K562 (cell line): Measurements from ENCODE around the gene FBXO9. TPM values are rescaled to one million over a fixed set of nuclear protein-coding genes. Genes with fewer than 3 reads are reported as not detected.

Experiments used
- ATAC-seq: fragments of 200-7000 bp; cut with Tn5 transposase; 3 replicates; pipeline ENCODE4 v1.9.1; 2020; ENCODE audit warnings: moderate library complexity
- BruUV-seq: library from RNA; stranded (reverse); fragments of 400-500 nt; replicated peaks from 2 replicates; lab custom pipeline; 2021; lab: Mats Ljungman, UMichigan
- CTCF ChIA-PET: fragments of 300-600 bp; formaldehyde crosslinking; extraction: SDS; loops from one replicate; lab custom pipeline; 2021; ENCODE audit warnings: low intra/inter-chr PET ratio; lab: Yijun Ruan, JAX
- POLR2A ChIA-PET: fragments of 300-600, 350-650 bp; sonication (Branson Sonifier 250); formaldehyde crosslinking; extraction: SDS; loops from one replicate; lab custom pipeline; 2021; ENCODE audit warnings: antibody characterized with exemption, inconsistent platforms; lab: Yijun Ruan, JAX
- DNase-seq, 4 experiments: peaks; one replicate each; pipeline versions ENCODE4 v3.0.0 to v3.0.0-alpha.2; 2011 to 2018; ENCODE audit warnings: low spot score in 3 of 4, mixed read lengths in 3 of 4; ENCODE audit errors: extremely low read depth in 1 of 4
- FAIRE-seq: peaks from 2 replicates; lab custom pipeline; 2011; peaks lifted over from hg19 to GRCh38; lab: Jason Lieb, UNC
- H2AFZ ChIP-seq: 2 replicates; pipeline ENCODE4 v1.6.0; 2011; ENCODE audit warnings: low read depth, low read length, control low read depth, inconsistent platforms
- H3K27ac ChIP-seq: fragments of 200-600 bp; 3 replicates; pipeline ENCODE4 v1.8.0; 2011; ENCODE audit warnings: low read depth, mild to moderate bottlenecking, control low read depth, inconsistent platforms, low read length, moderate library complexity, mixed read lengths; ENCODE audit errors: extremely low read depth
- H3K27me3 ChIP-seq, 2 experiments: fragments of 300-600 bp in 1 of 2; 2 replicates in 1 of 2; 3 replicates in 1 of 2; pipeline versions ENCODE4 v1.6.0 to v1.8.0; 2011; ENCODE audit warnings: inconsistent platforms in 2 of 2, low read length in 2 of 2, mild to moderate bottlenecking in 1 of 2, mixed read lengths in 1 of 2, moderate library complexity in 1 of 2; ENCODE audit not compliant: control insufficient read depth in 2 of 2, insufficient read depth in 2 of 2
- H3K36me3 ChIP-seq: fragments of 300-600 bp; 3 replicates; pipeline ENCODE4 v1.8.0; 2011; ENCODE audit warnings: mild to moderate bottlenecking, low read length, inconsistent platforms; ENCODE audit not compliant: control insufficient read depth, insufficient read depth
- H3K4me1 ChIP-seq, 2 experiments: fragments of 200-600 bp in 1 of 2; replicated peaks in 1 of 2; 2 replicates in 1 of 2; 3 replicates in 1 of 2; pipeline versions ENCODE4 v1.5.1 to v1.8.0; 2011; ENCODE audit warnings: inconsistent platforms in 2 of 2, low read length in 2 of 2, mild to moderate bottlenecking in 1 of 2, mixed read lengths in 1 of 2, moderate library complexity in 1 of 2; ENCODE audit not compliant: control insufficient read depth in 2 of 2, insufficient read depth in 2 of 2
- H3K4me2 ChIP-seq: 2 replicates; pipeline ENCODE4 v1.6.1; 2011; ENCODE audit warnings: low read length, control low read depth, inconsistent platforms, mixed read lengths; ENCODE audit not compliant: insufficient read depth
- H3K4me3 ChIP-seq: fragments of 200-600 bp; sonication (generic), shearing (Covaris generic); 2 replicates; pipeline ENCODE4 v1.5.1; 2016; ENCODE audit warnings: control low read depth, inconsistent platforms
- H3K79me2 ChIP-seq: fragments of 200-600 bp; 3 replicates; pipeline ENCODE4 v1.8.0; 2011; ENCODE audit warnings: low read length, inconsistent platforms; ENCODE audit not compliant: control insufficient read depth, insufficient read depth
- H3K9ac ChIP-seq, 2 experiments: 2 replicates each; pipeline versions ENCODE4 v1.6.0 to v1.6.1; 2011; ENCODE audit warnings: low read depth in 2 of 2, low read length in 2 of 2, control low read depth in 1 of 2, inconsistent platforms in 1 of 2, mild to moderate bottlenecking in 1 of 2, mixed read lengths in 1 of 2; ENCODE audit not compliant: insufficient read depth in 1 of 2
- H3K9me1 ChIP-seq: one replicate; pipeline ENCODE4 v1.6.0; 2011; ENCODE audit warnings: inconsistent platforms, mild to moderate bottlenecking, low read length, moderate library complexity; ENCODE audit not compliant: control insufficient read depth, insufficient read depth
- H3K9me3 ChIP-seq: replicated peaks from 2 replicates; pipeline ENCODE4 v1.5.1; 2011; ENCODE audit warnings: low read depth, low read length, inconsistent platforms; ENCODE audit not compliant: control insufficient read depth, insufficient read depth
- H4K20me1 ChIP-seq: replicated peaks from 2 replicates; pipeline ENCODE4 v1.6.1; 2011; ENCODE audit warnings: low read length, inconsistent platforms, mixed read lengths; ENCODE audit not compliant: control insufficient read depth, insufficient read depth
- KDM1A ChIP-seq, 2 experiments: fragments of 450-650 bp; IDR thresholded peaks; 2 replicates each; pipeline ENCODE4 v1.6.1; 2016; ENCODE audit warnings: mild to moderate bottlenecking in 2 of 2
- NFYB ChIP-seq: IDR thresholded peaks from 2 replicates; pipeline ENCODE4 v1.6.1; 2011; ENCODE audit warnings: mild to moderate bottlenecking, moderate library complexity; ENCODE audit not compliant: insufficient read length; ENCODE audit errors: extremely low read depth
- TBP ChIP-seq: optimal IDR thresholded peaks from 2 replicates; pipeline ENCODE3; 2011; ENCODE audit warnings: low read depth, low read length, improper control_type of control experiment
- TCF15 ChIP-seq: fragments of 250-450 bp; sonication (Bioruptor Pico); IDR thresholded peaks from 2 replicates; pipeline ENCODE4 v1.8.0; 2022; ENCODE audit warnings: moderate library complexity, mild to moderate bottlenecking, inconsistent platforms
- THRAP3 ChIP-seq: fragments of 450-650 bp; IDR thresholded peaks from 2 replicates; pipeline ENCODE4 v1.6.1; 2016; ENCODE audit warnings: mild to moderate bottlenecking, inconsistent platforms, borderline replicate concordance
- ZMIZ1 ChIP-seq, 2 experiments: fragments of 150-350 bp in 1 of 2; IDR thresholded peaks; 2 replicates each; pipeline ENCODE4 v1.6.1; 2012 to 2016; ENCODE audit warnings: low read depth in 2 of 2, low read length in 2 of 2, mild to moderate bottlenecking in 1 of 2, moderate library complexity in 1 of 2
- ZNF639 ChIP-seq, 2 experiments: fragments of 200-800 bp in 1 of 2; sonication (Bioruptor generic) in 1 of 2; sonication (generic) in 1 of 2; formaldehyde crosslinking in 1 of 2; IDR thresholded peaks in 1 of 2; conservative IDR thresholded peaks in 1 of 2; 2 replicates each; pipeline versions ENCODE4 v1.5.0 to v1.6.1; 2016 to 2020; ENCODE audit warnings: missing compliant biosample characterization in 1 of 2, missing genetic modification characterization in 1 of 2, missing genetic modification reagents in 1 of 2
- in situ Hi-C: fragments of 300-500 bp; cut with MboI; formaldehyde crosslinking; loops from 4 replicates; pipeline ENCODE4 v1.15.0; 2018; ENCODE audit warnings: inconsistent platforms, mixed read lengths
- intact Hi-C: fragments of 100-400 bp; cut with micrococcal nuclease; formaldehyde crosslinking; loops from 2 replicates; pipeline ENCODE4 v1.14.2; 2022
- polyA plus RNA-seq, 8 experiments: library from polyadenylated mRNA; depleted of rRNA in 4 of 8; stranded (reverse) in 5 of 8; unstranded in 3 of 8; fragments of >200 nt; fragmentation: Nextera tagmentation in 2 of 8; fragmentation: Illumina TruSeq in 1 of 8; extraction: Ambion mirVana in 2 of 8; extraction: Trizol in 1 of 8; gene quantifications; 2 replicates each; pipeline versions ENCODE4 v1.2.1 to v1.2.3, GENCODE V29; 2011 to 2014; ENCODE audit warnings: inconsistent platforms in 1 of 8, missing spikeins in 1 of 8
- total RNA-seq, 7 experiments: library from RNA; depleted of rRNA in 6 of 7; stranded (reverse); fragments of >200 nt in 6 of 7; fragmentation: Illumina TruSeq in 2 of 7; extraction: Trizol in 2 of 7; gene quantifications; 2 replicates each; pipeline versions ENCODE4 v1.2.1 to v1.2.3, GENCODE V29; 2011 to 2021; ENCODE audit warnings: low replicate concordance in 1 of 7

The FBXO9 gene
- total and polyA plus RNA-seq, 9 of the 15 experiments (the other 6 are each of a cell fraction or from before 2014, with no cell fraction given) = 10.1 to 85.3 (median 51.4) TPM

GRCh38 chr6:53038596-53038995 lies 26.6 kb upstream of the FBXO9 start:
- Histone ChIP-seq H2AFZ (no peak overlapping the region), H4K20me1 (no peaks in the 10 kb centered on the region), H3K4me2 (no peak overlapping the region), H3K4me1 (peaks cover 0 to 4% of the 10 kb centered on the region in 2 experiments; a peak in 3 of 5 replicates), H3K9me1 (no peaks in the 10 kb centered on the region), H3K27me3 (no peaks in the 10 kb centered on the region), H3K27ac (no peak overlapping the region), H3K79me2 (no peaks in the 10 kb centered on the region), H3K36me3 (peaks cover 13% of the 10 kb centered on the region; the same call in 1 of the 3 replicates), H3K4me3 (no peak overlapping the region), H3K9ac (no peak overlapping the region), H3K9me3 (no peaks in the 10 kb centered on the region)
- TF ChIP-seq ZMIZ1 (IDR thresholded peaks at IDR 0.05; ENCODE audit: low read depth in 2 of 2, low read length in 2 of 2) (no peak), TCF15 (CRISPR knock-in tag) (no peak), TBP (no peak), NFYB (no peak), KDM1A (IDR thresholded peaks at IDR 0.05) (no peak), THRAP3 (no peak), ZNF639 (CRISPR knock-in tag; conservative IDR thresholded peaks at IDR 0.05 in 1 of 2, IDR thresholded peaks at IDR 0.05 in 1 of 2) (no peak)
- FAIRE-seq = no peak
- DNase-seq = no peak
- POLR2A ChIA-PET = interaction anchor here (0.6 kb wide), 1 partner anchor 14 kb away, joined by 3 read pairs; no protein-coding TSS in a partner anchor
- ATAC-seq = no peak
- in situ Hi-C loops (no loop called here), intact Hi-C loops (no loop called here)
- BruUV-seq = no TSS peak
- CTCF ChIA-PET = no interaction called here
